NCI-H2171 treated with DMSO at 0.1 percent for 48 hours (cell line): ENCODE measurements around the gene WDR77.
A peak's percentile ranks its signal among the peaks of the same experiment; 100 is the strongest.

Source experiments
- DNase-seq: peaks from one replicate; lab custom pipeline; 2025; lab: John Stamatoyannopoulos, UW

The WDR77 gene

DNA sequence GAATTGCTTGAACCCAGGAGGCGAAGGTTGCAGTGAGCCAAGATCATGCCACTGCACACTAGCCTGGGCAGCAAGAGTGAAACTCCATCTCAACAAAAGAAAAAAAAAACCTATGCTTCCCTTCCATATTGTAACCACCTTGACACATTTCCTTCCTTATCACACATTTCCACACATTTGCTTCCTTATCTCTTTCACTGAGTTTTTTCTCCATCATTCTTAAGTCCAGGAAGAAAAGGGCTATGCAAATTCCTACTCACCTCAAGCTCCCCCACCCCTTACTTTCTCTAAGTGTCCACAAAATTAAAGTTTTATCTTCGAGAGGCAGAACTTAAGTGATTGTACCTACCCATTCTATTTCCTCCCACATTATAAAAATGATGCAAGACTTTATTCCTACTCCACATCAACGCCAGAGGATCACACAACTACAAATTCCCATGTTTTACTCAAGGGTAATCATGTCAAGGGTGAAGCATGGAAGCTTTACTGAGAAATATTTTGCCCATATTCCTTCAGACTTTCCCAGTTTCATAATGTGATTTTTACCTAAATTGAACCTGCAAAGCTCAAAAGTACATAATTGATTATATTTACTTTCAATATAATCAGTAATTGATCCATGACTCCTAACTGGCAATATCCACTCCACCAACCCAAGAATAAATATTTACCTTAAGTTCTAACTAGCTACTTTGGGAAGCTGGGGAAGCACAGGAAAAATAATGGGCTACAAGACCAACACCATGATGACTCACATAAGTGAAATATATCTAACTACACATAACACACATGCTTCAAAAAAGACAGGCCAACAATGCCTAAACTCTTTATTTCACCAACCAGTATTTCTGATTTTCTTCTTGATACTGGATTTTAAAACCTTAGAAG lies 9.3 kb downstream of the WDR77 start:
- no peak for DNase-seq

DNA sequence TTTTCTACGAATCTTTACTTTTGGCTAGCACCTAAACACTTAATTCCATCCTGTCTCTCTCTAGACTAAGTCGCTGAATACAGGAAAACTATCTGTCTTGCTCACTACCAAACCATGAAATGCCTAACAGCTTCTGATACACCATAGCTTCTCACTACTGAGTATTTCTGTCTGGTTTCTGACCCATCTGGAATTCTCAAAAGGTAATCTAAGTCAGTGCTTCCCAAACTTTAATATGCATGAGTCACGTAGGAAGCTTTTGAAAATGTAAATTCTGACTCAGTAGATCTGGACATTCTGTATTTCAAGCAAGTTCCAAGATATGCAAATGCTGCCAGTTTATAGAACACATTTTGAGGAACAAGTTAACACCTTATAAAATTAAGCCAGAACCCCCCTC lies 12.3 kb downstream of the WDR77 start:
- DNase-seq, result no peak

DNA sequence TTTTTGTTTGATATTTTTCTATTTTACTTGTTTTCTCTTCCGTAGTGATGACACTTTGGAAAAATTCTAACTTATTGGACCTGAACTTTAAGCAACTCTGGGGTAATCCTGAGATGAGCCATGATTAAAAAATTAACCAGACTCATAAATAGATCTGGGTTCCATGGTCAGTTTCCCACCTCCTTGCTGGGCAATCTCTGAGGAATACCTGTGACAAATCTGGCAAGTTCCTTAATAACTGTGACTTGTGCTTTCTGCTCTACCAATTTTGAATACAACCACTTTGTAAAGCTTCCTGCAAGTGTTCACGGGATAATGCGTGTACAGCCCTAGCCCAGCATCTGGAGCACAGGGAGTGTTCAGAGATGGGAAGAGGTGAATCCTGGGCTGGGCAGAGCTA lies 24.8 kb downstream of the WDR77 start:
- DNase-seq, result no peak

DNA sequence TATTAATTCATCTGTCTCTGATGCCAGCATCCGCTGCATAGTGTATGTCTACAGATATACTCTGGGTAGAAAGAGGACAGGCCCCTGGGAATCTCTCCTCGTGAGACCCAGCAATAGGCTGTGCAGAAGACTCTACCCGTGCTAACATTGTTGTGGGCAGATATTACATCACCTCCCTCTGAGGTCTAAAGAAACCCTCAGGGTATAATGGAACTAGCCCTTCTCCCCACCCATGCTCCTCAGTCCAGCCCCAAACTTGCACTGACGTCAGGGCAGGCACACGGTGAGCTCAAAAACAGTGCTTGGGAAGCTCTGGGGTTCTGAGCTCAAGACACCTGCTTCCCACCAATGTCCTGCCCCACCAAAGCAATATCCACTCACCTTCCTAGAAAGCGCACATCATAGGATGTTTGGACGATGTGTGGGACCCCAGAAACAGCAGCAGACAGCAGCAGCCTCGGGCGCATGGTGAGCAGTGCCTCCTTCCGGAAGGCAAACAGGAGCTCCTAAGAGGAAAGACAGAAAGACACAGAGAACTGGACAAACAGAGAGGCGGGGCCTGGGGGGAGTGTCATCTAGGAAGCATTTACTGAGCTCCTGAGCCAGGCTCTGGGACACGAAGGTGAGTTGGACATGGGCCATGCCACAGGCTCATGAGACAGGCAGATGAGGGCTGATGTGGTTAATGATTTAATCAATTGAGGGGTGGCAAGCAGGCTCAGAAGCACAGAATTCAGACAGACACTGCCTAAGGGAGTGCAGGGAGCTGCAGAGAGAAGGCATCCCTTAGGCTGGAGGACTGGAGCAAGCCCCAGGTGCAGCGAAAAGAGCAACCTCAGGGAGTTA lies 26.3 kb downstream of the WDR77 start:
- no peak for DNase-seq

DNA sequence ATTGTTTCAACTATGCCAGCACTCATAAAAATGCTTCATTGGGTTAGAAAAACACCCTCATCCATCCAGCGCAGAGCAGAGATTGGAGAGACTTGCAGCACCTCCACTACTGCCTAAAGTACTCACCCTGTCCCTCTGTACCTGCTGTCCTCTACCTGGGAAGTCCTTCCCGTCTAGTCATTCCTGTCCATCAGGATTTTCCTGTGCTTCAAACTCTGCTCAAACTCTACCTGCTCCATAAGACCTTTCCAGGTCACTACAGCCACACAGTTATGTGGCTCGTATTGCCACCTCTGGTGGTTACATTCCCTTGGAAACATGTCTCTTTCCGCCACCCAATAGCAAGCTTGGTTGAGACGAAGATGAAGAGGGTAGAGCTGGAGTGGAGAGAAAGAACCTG lies 28.7 kb downstream of the WDR77 start:
- no peak for DNase-seq

DNA sequence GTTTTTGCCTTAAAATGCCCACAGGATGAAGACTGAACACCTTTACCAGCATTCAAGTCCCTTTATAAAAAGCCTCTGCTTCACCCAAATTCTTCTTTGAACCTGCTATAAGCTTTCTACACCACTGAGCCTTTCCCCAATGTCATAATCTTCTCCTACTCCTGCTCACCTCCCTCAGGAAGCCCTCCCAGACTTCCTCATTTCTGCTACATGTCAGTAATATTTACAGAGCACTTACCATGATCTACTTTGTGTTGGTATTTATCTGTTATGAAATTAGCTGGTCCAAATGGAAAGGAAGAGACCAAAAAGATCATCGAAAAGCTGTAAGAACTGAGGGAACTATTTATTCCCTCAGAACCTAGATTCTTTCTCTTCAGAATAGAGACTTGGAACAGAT lies 30.0 kb downstream of the WDR77 start:
- no peak for DNase-seq

DNA sequence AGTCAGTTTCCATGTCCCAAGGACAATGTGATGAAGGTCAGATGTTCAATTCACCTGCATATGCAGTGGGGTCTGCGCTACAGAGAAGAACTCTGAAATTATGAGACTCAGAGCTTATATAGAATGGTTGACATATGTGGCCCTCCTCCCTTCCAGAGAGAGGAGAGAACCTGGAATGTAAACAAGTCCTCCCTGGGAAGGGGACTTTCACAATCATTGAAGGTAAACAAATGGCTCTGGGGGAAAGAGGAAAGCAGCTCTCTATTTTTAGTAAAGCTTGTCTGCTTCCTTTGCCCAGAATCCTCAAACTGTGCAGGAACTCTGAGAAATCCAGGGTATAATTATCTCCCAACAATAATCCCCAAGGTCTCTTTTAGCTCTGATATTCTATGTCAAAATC lies 31.3 kb downstream of the WDR77 start:
- no peak for DNase-seq

DNA sequence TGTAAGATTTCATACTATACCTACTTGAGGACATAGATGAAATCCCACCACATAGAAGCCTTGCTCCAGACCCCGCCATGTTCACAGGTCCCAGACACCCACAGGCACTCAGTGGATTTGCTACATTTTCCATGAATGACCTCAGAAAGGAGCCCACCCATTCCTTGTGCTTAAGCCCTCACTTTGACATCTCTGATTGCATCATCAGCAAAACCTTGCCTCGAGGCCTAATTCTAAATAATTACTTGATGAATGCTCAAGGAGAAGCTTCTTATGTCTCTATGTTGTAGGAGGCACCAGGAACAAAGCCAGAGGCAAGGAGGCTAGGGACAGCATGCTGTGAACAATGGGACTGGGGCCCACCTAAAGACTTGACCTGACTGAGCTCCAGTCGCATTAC lies 33.6 kb downstream of the WDR77 start:
- no peak for DNase-seq

DNA sequence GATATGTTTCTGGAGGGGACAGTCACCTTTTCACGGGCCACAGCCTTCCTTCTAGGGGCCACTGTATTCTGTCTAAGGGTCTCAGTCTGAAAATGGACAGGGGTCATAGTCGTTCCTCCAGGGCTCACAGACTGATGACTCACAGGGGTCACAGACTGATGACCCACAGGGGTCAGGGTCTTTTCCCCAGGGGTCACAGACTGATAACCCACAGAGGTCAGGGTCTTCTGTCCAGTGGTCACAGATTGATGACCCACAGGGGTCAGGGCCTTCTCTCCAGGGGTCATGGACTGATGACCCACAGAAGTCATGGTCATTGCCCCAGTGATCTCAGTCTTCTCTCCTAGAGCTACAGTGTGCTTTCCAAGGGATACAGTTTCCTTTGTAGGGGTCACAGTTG lies 34.3 kb downstream of the WDR77 start:
- no peak for DNase-seq

DNA sequence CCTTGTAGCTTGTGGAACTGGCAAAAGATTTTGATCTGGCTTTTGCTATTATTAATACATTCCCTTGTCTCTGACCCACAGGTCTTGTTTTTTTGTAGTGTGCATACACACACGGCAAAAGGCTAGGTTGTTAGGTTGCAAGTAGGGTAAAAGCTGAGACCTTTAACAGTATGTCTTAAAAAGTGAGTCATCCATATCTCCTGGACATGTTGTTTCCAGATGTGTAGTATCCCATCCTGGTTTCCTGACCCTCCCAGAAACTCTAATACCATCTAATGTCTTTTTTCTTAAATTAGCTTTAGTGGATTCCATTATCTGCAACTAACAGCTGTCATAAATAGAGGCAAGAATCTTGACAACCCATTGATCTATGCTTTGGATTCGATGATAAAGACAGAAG lies 36.2 kb downstream of the WDR77 start:
- DNase-seq, result no peak

DNA sequence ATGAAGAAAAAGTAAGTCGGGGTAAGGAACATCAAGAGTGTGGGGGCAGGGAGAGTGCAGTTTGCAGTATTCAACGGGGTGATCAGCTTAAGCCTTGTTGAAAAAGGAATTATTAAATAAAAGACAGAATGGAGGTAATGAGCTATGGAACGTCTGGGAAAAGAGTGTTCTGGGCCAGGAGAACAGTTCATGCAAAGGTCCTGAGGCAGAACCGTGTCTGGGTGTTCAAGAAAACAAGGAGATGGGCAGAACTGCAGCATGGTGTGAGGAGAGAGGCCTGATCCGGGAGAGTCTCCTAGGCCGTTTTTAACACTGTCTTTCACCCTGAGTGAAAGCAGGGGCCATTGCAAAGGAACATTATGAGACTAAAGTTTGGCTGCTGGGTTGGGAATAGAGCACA lies 41.8 kb downstream of the WDR77 start:
- no peak for DNase-seq

DNA sequence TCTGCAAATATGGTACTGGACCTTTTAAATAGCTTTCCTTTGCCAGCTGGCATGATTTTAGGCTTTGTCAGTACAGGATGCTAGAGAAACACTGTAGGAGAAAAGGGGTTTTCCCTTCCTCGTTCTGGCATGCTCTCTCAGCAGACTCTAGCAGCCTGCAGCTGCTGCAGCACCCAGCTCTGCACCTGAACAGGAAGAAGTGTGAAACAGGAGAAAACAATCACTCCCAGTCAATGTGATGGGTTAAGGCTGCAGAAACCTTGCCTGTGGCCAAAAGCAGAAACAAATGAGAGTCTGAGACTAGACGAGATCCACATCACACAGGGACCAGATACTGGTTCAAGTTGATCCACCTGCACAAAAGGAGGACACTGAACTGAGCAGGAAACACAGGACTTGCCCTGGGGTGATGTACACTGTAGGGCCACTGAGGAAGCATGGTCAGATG lies 42.7 kb downstream of the WDR77 start:
- peak; percentile 3 for DNase-seq

DNA sequence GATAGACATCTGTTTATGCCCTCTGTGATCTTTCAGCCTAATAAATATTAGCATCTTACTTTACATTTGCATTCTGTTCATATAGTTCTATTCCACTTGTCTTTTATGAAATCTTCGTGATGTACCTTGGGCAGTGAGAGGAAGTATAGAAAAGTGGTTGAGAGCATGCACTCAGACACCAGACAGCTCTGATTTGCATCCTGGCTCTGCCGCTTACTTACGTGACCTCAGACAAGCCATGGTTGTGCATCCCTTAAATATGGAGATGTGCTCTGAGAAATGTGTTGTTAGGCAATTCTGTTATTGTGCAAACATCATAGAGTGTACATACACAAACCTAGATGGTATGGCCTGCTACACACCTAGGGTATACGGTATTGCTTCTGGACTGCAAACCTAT lies 44.5 kb downstream of the WDR77 start:
- DNase-seq, result no peak

DNA sequence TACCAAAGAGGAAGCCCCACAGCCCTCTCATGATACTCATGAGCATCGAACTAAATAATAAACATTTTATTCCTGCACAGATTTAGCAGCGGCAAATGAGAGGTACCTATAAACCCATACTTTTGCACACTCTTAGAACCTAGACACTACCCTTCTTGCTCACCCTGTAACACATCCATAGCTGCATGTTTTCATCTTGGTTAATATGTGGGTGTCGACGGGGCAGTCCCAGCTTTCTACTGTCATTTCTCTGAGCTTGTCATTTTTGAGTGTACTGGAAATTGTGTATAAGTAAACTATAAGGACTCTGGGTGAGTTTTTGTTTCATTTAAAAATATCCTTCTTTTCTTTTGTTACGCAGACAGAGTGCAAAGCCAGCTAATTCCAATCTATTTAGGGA lies 47.0 kb downstream of the WDR77 start:
- DNase-seq, result no peak

DNA sequence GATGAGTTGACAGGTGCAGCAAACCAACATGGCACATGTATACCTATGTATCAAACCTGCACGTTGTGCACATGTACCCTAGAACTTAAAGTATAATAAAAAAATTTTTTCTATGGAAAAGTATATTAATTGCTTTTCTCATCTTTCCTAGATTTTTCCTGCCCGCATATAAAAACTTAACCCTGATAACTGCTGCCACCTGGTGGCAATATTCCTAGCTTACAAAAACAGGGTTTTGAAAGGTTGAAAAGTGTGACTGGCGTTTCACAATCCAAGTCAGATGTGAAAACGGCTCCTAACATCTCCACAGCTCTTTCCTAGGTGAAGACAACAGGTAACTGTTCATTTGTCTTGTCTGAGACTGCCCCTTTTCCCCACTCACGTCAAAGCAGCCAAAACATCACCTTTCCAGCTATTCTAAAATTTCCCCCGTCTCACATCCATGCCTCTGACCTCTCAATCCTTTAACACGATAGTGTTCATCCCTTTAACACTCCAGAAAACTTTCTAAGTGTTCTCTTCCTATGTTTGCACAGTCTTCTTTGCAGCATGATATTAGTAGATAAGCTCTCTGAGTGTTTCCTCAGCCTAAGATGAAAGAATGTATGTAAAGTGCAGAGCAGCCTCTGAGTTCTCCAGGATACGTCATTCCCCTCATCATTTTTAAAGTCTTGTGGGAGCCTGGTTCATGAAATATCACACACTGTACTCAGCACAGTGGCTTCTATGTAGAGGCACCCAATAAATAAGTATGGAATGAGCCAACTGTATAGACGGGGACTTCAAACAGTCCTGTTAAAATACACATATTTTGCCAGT lies 49.1 kb downstream of the WDR77 start:
- DNase-seq, result peak; percentile 63

DNA sequence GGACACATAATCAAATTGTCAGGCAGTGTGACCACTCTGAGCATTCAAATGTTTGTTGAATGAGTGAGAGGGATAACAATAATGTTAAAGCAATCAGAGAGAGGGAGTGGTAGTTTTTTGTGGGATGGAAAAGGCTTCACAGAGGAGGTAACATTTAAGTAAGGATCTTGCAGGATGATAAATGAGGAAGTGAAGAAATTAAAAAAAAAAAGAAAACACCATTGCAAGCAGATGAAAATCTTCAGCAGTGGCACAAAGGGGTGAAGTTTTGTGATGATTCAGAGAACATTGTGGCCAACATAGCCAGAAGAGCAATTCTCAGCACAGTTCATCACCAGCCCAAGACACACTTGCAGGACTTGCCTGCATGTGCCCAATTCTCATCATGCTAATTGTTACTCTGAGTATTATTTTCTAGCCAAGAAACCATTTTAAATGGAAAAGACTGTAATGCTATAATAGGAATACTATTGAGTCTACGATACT lies 56.6 kb downstream of the WDR77 start:
- no peak for DNase-seq

DNA sequence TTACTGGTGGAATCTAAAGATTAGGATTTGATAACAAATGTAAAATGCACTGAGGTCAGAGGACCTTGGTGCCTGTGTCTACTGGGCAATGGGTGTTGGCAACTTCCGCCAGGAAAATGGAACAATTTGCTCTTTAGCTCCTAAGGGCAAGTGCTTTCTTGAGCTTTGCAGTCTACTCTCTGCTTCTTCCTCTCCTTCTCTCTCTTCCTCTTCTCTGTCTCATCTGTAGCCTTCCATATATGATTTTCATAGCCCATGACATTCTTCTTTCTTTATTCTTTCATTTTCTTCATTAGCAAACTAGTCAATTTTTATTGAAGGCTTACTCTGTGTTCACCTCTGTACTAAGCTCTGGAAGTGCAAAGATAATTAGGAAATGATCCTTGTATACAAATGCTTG lies 57.0 kb downstream of the WDR77 start:
- no peak for DNase-seq
